Endothelial cell (in vitro differentiated cells): ENCODE results near the gene CCDC18. TPM values are rescaled to one million over a fixed set of nuclear protein-coding genes. Genes with fewer than 3 reads are reported as not detected.
A peak's percentile ranks its signal among the peaks of the same experiment; 100 is the strongest.

Source experiments
- DNase-seq: peaks from one replicate; pipeline ENCODE4 v3.0.0; 2021; ENCODE audit warnings: low spot score
- H3K27ac Mint-ChIP-seq: one replicate; pipeline ENCODE4 v1.8.0; 2021; ENCODE audit warnings: mixed read lengths, inconsistent platforms; ENCODE audit not compliant: unreplicated experiment
- H3K27me3 Mint-ChIP-seq: one replicate; pipeline ENCODE4 v1.8.0; 2021; ENCODE audit warnings: mild to moderate bottlenecking, moderate library complexity, mixed read lengths, inconsistent platforms; ENCODE audit not compliant: unreplicated experiment
- H3K36me3 Mint-ChIP-seq: one replicate; pipeline ENCODE4 v1.8.0; 2021; ENCODE audit warnings: mild to moderate bottlenecking, low read depth, mixed read lengths, inconsistent platforms; ENCODE audit not compliant: unreplicated experiment
- H3K4me1 Mint-ChIP-seq: one replicate; pipeline ENCODE4 v1.8.0; 2021; ENCODE audit warnings: mild to moderate bottlenecking, mixed read lengths, inconsistent platforms; ENCODE audit not compliant: unreplicated experiment
- H3K4me3 Mint-ChIP-seq: one replicate; pipeline ENCODE4 v1.8.0; 2021; ENCODE audit warnings: mild to moderate bottlenecking, mixed read lengths, inconsistent platforms; ENCODE audit not compliant: unreplicated experiment
- H3K9me3 Mint-ChIP-seq: one replicate; pipeline ENCODE4 v1.8.0; 2021; ENCODE audit warnings: mixed read lengths, inconsistent platforms; ENCODE audit not compliant: unreplicated experiment
- CTCF ChIP-seq: fragments of 200-600 bp; sonication (generic); IDR thresholded peaks from one replicate; pipeline ENCODE4 v1.5.0; 2021; ENCODE audit warnings: antibody characterized with exemption; ENCODE audit not compliant: unreplicated experiment
- total RNA-seq: library from RNA; stranded (reverse); fragmentation: NEBNext Ultra II Directional; extraction: Animal tissue kit (Norgen Biotek cat#: 25700); gene quantifications from one replicate; pipeline ENCODE4 v1.2.1, GENCODE V29; 2021; ENCODE audit not compliant: unreplicated experiment

Gene CCDC18
- total RNA-seq, 1 donor from 2014 or later: 10.4 TPM

GRCh38 chr1:93140106-93140505 lies 40.4 kb upstream of the CCDC18 start:
- no peak overlapping the region for H3K27ac Mint-ChIP-seq
- H3K9me3 Mint-ChIP-seq: no peaks in the 10 kb centered on the region
- no peak for DNase-seq
- H3K36me3 Mint-ChIP-seq: peaks cover 8% of the 10 kb centered on the region
- no peaks in the 10 kb centered on the region for H3K4me1 Mint-ChIP-seq
- no peaks in the 10 kb centered on the region for H3K27me3 Mint-ChIP-seq
- TF ChIP-seq CTCF: no peak
- H3K4me3 Mint-ChIP-seq: no peak overlapping the region

- H3K36me3 Mint-ChIP-seq: peaks cover 3% of the 10 kb centered on the region
- no peak for DNase-seq
- no peak overlapping the region for H3K4me3 Mint-ChIP-seq
- no peak for TF ChIP-seq CTCF
- no peaks in the 10 kb centered on the region for H3K9me3 Mint-ChIP-seq
- no peaks in the 10 kb centered on the region for H3K27me3 Mint-ChIP-seq
- no peaks in the 10 kb centered on the region for H3K4me1 Mint-ChIP-seq
- no peak overlapping the region for H3K27ac Mint-ChIP-seq
Observed at GRCh38 chr1:93142161-93142560, 38.4 kb upstream of the CCDC18 start.

GRCh38 chr1:93143136-93143535 lies 37.4 kb upstream of the CCDC18 start:
- H3K4me3 Mint-ChIP-seq: no peak overlapping the region

GRCh38 chr1:93143769-93144168 lies 36.8 kb upstream of the CCDC18 start:
- H3K27me3 Mint-ChIP-seq: peaks cover 1% of the 10 kb centered on the region
- no peaks in the 10 kb centered on the region for H3K9me3 Mint-ChIP-seq

More at GRCh38 chr1:93143136-93143535, 37.4 kb upstream of the CCDC18 start:
- peaks cover 7% of the 10 kb centered on the region for H3K36me3 Mint-ChIP-seq
- peaks cover 1% of the 10 kb centered on the region for H3K27me3 Mint-ChIP-seq
- H3K27ac Mint-ChIP-seq: peak overlapping the region; percentile 10
- no peak for TF ChIP-seq CTCF
- H3K9me3 Mint-ChIP-seq: no peaks in the 10 kb centered on the region
- DNase-seq: no peak
- H3K4me1 Mint-ChIP-seq: no peaks in the 10 kb centered on the region

GRCh38 chr1:93148001-93148400 lies 32.5 kb upstream of the CCDC18 start:
- no peak for TF ChIP-seq CTCF
- Mint-ChIP-seq H3K36me3 (peaks cover 9% of the 10 kb centered on the region), H3K9me3 (no peaks in the 10 kb centered on the region), H3K4me3 (no peak overlapping the region), H3K4me1 (no peaks in the 10 kb centered on the region), H3K27me3 (peaks cover 1% of the 10 kb centered on the region), H3K27ac (no peak overlapping the region)
- no peak for DNase-seq

More at GRCh38 chr1:93143769-93144168, 36.8 kb upstream of the CCDC18 start:
- TF ChIP-seq CTCF: no peak
- DNase-seq: no peak
- H3K36me3 Mint-ChIP-seq: peaks cover 5% of the 10 kb centered on the region
- no peak overlapping the region for H3K27ac Mint-ChIP-seq
- no peak overlapping the region for H3K4me3 Mint-ChIP-seq
- H3K4me1 Mint-ChIP-seq: no peaks in the 10 kb centered on the region
